DMS114 treated with DMSO at 0.1 percent for 48 hours (cell line): Measurements from ENCODE around the gene TNFSF13B.
"Not testable (repeated sequence)": the region's sequence is repeated elsewhere in the genome, so short reads cannot be mapped to it uniquely, and the experiment has no call there.

Source experiments
- DNase-seq: peaks from one replicate; lab custom pipeline; 2025; ENCODE audit not compliant: unreplicated experiment; lab: John Stamatoyannopoulos, UW

The TNFSF13B gene

GRCh38 chr13:108269601-108270328 lies at the start of gene TNFSF13B:
TNFSF13B (plus strand) TSS chr13:108269718; CDS start chr13:108269896, 178 bp downstream.
- no peak for DNase-seq

- no peak for DNase-seq
Observed at GRCh38 chr13:108220041-108220440, 49.5 kb upstream of the TNFSF13B start.

GRCh38 chr13:108223687-108224503 lies 45.6 kb upstream of the TNFSF13B start:
- DNase-seq, result no peak

DNA sequence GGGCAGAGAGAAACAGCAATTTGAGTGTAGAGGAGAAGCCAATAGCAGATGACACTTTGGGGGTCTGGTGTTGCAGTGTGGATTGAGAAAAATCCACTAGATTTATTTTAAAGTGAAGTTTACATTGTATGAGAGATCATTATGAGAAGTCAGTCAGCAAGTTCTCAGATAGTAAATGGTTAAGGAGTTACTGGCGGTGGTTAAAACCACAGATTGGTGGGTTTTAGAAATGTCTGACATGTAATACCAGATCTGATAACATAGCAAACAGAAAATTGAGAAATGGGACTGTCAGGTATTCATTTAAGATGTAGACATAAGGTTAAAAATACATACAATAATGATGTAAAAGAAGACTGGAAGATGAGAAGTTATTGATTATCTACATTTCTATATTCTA lies 44.1 kb upstream of the TNFSF13B start:
- DNase-seq, result no peak

DNA sequence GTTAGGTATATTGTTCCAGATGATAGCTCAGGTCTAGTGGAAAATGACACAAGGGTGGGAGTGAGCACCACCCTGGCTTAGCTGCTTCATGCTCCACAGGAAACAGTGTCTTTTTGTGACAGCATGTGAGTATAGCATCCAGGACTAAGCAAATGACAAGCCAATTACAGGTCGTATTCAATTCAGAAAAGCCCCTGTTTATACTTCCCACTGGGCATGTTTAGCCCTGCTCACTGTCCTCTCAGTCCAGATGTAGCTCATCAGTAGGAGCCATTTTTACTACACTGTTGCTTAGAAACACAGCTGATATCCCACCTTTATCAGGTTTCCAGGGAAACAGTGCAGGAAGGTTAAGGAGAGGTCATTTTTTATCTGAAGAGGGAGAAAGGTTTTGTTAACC lies 43.3 kb upstream of the TNFSF13B start:
- DNase-seq, result no peak

DNA sequence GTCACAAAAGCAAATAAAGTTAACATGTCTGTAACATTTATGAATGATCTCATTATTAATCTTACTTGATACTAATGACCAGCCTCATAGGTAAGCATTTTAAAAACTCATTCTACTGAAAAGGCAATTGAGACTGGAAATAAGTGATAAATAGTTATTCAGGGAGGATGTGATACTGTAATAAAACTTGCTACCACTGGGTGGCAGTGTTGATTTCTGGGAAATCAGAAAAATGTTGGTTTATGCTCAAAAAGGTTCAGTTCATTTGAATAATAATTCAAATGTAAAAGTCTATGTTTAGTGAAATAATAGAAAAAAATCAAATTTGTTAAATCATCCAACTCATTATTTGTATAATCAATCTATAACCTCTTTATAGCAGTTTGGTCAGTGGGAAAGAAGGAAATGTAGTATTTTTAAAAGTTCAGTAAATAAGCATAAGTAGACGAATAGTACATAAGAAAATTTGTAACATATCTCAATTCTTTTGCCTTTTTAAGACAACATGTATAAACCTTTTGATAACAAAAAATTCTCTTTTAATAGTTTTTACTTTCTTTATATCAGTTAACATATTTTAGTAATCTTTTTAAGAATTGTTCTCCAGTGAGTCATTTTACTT lies 41.8 kb upstream of the TNFSF13B start:
- peak; percentile 3 for DNase-seq

- DNase-seq, result no peak
Observed at GRCh38 chr13:108230377-108230776, 39.1 kb upstream of the TNFSF13B start.

DNA sequence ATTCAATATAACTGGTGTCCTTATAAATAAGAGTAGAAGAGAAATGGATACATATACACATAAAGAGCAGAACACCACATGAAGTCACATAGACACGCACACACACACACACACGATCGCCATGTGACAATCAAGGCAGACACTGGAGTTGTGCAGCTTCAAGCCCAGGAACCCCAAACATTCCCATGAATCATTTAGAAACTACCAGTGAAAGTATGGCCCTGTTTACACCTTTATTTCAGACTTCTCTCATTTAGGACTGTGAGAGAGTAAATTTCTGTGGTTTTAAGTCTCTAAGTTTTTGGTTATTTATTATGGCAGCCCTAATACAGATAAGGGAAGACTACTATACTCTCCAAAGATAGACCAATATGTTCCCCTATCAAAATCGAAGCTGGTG lies 20.4 kb upstream of the TNFSF13B start:
- no peak for DNase-seq

DNA sequence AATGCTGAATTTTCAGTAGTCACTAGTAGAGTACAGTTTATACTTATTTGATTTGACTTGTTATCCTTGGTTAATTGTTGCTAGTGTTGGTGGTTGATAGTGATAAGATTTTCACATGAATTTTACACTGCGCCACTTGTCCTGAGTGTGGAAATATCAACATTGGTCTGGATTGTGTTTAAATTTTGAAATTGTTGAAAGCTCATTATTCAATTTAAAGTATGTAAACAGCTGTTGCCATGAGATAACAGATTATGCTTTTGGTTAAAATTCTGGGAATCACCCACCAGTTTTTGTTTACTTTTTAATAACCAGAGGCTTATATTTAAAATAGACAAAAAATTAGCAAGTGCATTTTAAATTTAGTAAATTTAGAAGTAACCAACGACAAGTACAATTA lies 12.3 kb upstream of the TNFSF13B start:
- DNase-seq, result no peak

DNA sequence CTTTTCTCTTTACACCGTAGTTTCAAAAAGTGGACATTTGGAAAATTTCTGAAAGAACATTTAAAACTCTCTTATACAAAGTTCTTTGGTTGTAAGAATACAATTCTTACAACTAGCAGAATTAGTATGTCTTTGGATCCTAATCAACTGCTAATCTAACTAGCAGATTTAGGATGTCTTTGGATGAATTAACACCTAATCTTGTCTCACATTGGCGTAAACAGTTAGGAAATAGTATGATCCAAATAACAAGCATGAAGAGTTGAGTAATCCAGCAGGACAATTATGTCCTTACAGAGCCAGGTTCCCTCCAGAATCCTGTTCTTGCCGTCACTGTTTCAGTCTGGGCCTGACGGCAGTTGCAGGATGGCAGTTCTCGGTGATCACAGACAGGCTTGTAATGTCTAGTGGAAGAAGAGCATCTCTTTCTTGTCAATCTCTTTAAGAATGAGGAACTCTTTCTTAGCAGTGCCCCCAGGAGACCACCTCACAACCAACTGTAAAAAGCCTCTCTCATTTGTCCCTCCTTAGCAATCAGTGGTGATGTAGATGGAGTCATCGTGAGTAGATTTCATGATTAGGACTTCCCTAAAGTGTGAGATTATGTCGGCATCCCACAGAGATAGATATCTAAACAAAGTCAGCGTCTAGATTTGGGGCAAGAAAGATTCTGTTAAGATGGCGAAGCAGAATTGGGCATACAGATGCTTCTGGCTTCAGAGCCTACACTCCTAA lies 5.7 kb upstream of the TNFSF13B start:
- no peak for DNase-seq

DNA sequence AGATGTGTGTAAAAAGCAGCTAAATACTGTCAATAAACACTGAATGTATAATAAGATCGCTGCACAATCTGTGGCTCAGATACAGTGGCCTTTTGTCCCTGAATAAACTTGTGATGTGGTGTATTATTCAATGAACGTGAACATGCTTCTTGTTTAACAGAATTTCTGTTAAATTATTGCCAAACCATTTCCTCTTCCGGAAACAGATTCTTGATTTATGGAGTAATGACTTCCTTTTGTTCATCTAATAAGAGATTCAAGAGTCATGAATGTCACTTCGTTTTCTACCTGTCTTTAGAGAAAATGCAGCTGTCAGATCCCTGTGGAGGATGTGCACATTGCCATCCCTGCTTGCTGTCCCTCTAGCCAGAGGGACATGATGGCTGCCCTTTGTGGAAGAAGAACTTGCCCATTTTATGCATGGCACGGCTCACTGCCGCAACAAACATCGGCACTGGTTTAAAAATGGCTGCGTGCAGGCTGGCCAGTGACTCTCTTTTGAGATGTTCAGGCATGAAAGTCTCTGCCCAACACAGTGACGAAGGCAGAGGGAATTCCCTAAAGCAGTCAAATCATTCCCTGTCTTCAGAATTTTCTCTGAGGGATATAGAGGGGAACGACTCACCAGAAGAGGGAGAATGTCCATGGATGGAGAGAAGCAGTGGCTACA lies 3.1 kb upstream of the TNFSF13B start:
- no peak for DNase-seq

GRCh38 chr13:108267347-108267746 lies 2.2 kb upstream of the TNFSF13B start:
- DNase-seq, result no peak

- DNase-seq, result not testable (repeated sequence)
Observed at GRCh38 chr13:108267855-108268254, 1.7 kb upstream of the TNFSF13B start.

DNA sequence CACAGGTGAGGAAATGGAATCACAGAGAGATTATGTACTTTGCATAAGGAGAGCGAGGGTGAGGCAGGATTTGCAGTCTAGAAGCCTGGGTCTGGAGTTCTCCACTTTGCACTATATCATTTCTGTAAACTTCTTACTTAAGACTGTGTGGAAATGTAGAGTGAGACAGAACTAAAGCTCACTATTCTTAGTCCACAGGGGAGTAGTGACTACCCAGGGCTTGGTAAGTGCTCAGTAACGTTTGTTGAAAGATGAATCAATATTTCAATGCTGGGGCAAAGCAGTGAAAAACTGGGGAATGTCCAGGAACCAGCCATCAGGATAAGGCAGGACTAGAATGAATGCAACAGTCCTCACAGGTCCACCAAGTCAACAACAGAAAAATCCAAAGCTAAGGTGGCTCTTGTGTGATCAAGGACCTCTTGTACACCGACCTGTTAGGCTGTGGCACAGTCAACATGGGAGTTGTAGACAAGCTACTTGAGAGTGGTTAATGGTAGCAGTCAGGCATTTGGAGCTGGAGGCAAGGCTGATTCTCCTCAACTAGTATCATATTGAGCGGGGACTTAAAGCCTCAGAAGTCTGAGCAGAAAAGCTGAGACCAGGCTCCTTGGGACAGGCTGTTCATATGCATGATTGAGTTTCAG lies 929 bp upstream of the TNFSF13B start:
- DNase-seq, result no peak

DNA sequence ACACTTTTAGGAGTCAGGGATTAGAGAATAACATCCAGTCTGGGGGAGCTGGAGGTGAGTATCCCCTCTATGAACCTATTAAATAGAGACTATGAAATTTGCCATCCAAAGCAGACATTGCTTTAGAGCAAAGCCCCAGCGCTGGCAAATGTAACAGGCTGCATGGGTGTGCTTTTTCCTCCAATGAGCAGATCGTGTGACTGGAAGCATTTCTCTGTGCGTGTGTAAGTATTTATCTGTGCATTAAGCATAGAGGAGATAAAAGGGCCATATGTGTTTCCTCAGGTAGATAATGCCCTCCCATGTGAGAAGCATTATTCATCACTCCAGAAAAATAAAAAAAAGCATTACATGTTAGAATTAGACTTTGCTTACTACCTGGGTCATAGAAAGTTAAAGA lies 924 bp downstream of the TNFSF13B start:
- DNase-seq, result no peak

DNA sequence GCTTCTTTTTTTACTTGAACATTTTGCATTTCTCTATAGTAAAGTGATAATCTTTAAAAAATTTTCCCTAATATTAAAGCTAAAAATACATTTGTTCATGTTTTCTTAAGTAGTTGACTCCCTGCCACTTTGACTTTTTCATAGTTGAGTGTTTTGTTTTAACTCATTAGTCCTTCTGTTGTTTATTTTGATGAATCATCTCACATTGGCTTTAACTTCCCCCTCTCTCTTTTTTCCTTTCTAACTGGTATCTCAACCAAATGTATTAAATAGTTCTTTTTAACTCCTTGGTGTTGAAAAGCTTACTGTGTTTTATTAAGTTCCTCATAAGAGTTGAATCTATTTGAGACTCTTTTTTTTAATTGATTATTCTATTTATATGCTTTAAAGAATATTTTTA lies 2.8 kb downstream of the TNFSF13B start:
- DNase-seq, result no peak

DNA sequence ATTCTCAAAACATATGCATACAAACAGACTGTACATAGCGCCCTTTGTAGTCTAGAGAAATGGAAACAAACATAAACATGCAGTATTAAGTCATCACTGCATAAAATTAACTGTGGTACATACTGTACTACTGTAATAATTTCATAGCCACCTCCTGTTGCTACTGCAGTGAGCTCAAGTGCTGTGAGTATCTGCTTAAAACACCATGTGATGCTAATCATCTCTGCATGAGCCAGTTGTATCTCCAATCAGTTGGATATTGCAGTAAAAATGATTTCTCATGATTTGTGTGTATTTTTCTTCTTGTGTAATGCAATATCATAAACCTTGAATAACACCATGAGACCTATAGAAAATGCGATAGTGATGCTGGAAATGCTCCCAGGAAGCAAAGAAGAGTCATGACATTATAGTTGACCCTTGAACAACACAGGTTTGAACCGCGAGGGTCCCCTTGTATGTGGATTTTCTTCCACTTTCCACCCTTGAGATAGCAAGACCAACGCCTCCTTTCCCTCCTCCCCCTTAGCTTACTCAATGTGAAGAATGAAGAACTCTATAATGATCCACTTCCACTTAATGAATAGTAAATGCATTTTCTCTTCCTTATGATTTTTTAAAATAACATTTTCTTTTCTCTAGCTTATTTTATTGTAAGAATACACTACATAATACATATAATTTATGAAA lies 4.1 kb downstream of the TNFSF13B start:
- DNase-seq, result no peak

- DNase-seq, result no peak
Observed at GRCh38 chr13:108274718-108275117, 5.2 kb downstream of the TNFSF13B start.

DNA sequence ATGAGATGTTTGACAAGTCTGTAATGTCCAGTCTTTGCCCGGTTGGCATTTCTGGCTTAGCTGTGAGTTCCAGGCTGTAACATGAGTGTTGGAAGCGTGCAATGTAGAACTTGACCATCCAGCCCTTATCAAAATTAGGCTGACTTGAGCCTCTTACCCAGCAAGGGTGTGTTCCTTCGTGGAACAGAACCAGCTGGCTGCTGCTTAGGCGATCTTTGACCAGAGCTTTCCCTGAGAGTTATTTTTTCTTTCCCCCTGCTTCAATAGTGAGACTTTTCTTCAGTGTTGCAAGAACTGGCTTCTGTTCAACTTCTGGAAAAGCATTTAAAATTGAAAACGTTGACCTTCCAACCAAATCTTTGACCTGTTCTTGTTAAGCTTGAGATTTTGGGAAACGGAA lies 6.5 kb downstream of the TNFSF13B start:
- no peak for DNase-seq

DNA sequence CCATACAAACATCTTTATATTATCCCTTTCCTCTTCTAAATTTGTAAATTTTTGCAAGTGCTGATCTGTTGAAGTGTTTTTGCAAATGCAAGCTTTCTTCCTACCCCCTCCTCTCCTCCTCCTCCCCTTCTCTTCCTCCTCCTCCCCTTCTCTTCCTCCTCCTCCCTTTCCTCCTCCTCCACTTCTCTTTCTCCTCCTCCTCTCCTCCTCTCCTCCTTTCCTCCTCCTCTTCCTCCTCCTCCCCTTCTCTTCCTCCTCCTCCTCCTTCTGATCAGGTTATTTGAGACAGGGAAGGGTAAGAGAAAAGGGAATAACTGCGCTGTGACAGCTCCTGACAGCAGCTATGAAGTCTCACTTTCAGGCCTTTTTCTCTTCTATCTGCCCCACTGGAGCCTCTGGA lies 8.9 kb downstream of the TNFSF13B start:
- DNase-seq, result no peak
